Right atrium auricular region (tissue), 2 donors: ENCODE measurements around the gene DHX38. TPM values are rescaled to one million over a fixed set of nuclear protein-coding genes. Genes with fewer than 3 reads are reported as not detected.

Experiments
- DNase-seq: peaks from one replicate; pipeline ENCODE4 v3.0.0-alpha.2; 2019; ENCODE audit warnings: low spot score
- H3K27ac ChIP-seq, 2 donors: fragments of 200-600 bp; sonication (generic); 1 replicate in 1 of 2; 2 replicates in 1 of 2; pipeline ENCODE4 v1.5.1; 2016 to 2019
- H3K27me3 ChIP-seq, 2 donors: fragments of 200-600 bp; sonication (generic); one replicate each; pipeline versions ENCODE4 v1.5.1 to v1.6.0; 2017 to 2019
- H3K36me3 ChIP-seq: fragments of 200-600 bp; sonication (generic); one replicate; pipeline ENCODE4 v1.5.1; 2016
- H3K4me1 ChIP-seq, 2 donors: fragments of 200-600 bp; sonication (generic); one replicate each; pipeline versions ENCODE4 v1.5.1 to v1.6.0; 2017 to 2019
- H3K4me3 ChIP-seq, 2 donors: fragments of 200-600 bp; sonication (generic); 1 replicate in 1 of 2; 2 replicates in 1 of 2; pipeline ENCODE4 v1.5.1; 2017 to 2019; ENCODE audit warnings: mild to moderate bottlenecking in 1 of 2, moderate library complexity in 1 of 2
- H3K9me3 ChIP-seq, 2 donors: fragments of 200-600 bp; sonication (generic); one replicate each; pipeline ENCODE4 v1.5.1; 2019
- CTCF ChIP-seq, 2 donors: fragments of 200-600 bp; sonication (generic); IDR thresholded peaks; one replicate each; pipeline ENCODE4 v1.5.1; 2019; ENCODE audit warnings: antibody characterized with exemption in 2 of 2
- total RNA-seq, 2 donors: library from RNA; depleted of rRNA; stranded (reverse); fragments of >200 nt; gene quantifications; one replicate each; pipeline ENCODE4 v1.1.0, GENCODE V29; 2016

DHX38 gene
- total RNA-seq, 2 donors from 2014 or later, result 34.4 to 41.6 TPM

- no peaks in the 10 kb centered on the region for H3K9me3 ChIP-seq
- peaks cover 56% of the 10 kb centered on the region for H3K36me3 ChIP-seq
- no peak for DNase-seq
- no peak for TF ChIP-seq CTCF (IDR thresholded peaks at IDR 0.05)
- no peak overlapping the region for H3K27ac ChIP-seq
- no peaks in the 10 kb centered on the region for H3K27me3 ChIP-seq
- H3K4me1 ChIP-seq, result no peaks in the 10 kb centered on the region
- no peak overlapping the region for H3K4me3 ChIP-seq
These were observed 18.2 kb downstream of the DHX38 start for GRCh38 chr16:72111657-72112451.

GRCh38 chr16:72112452-72112792, 18.8 kb downstream of the DHX38 start:
- Histone ChIP-seq H3K27me3 (no peaks in the 10 kb centered on the region), H3K4me3 (no peak overlapping the region), H3K36me3 (peaks cover 51% of the 10 kb centered on the region), H3K27ac (no peak overlapping the region), H3K9me3 (no peaks in the 10 kb centered on the region), H3K4me1 (no peaks in the 10 kb centered on the region)
- DNase-seq, result no peak
- TF ChIP-seq CTCF (IDR thresholded peaks at IDR 0.05), result no peak

- no peak for DNase-seq
- Histone ChIP-seq H3K36me3 (peaks cover 45% of the 10 kb centered on the region), H3K9me3 (no peaks in the 10 kb centered on the region), H3K27me3 (no peaks in the 10 kb centered on the region), H3K4me3 (no peak overlapping the region), H3K4me1 (no peaks in the 10 kb centered on the region), H3K27ac (no peak overlapping the region)
- no peak for TF ChIP-seq CTCF (IDR thresholded peaks at IDR 0.05)
These were observed 19.4 kb downstream of the DHX38 start for GRCh38 chr16:72112906-72113615.

- Histone ChIP-seq H3K36me3 (peaks cover 40% of the 10 kb centered on the region), H3K27ac (no peak overlapping the region), H3K4me1 (no peaks in the 10 kb centered on the region), H3K4me3 (no peak overlapping the region), H3K9me3 (no peaks in the 10 kb centered on the region), H3K27me3 (no peaks in the 10 kb centered on the region)
- DNase-seq, result no peak
- TF ChIP-seq CTCF (IDR thresholded peaks at IDR 0.05), result no peak
These were observed 19.9 kb downstream of the DHX38 start for GRCh38 chr16:72113616-72113945.

- Histone ChIP-seq H3K4me3 (no peak overlapping the region), H3K36me3 (no peaks in the 10 kb centered on the region), H3K9me3 (no peaks in the 10 kb centered on the region), H3K27me3 (no peaks in the 10 kb centered on the region), H3K27ac (no peak overlapping the region), H3K4me1 (peaks cover 0 to 5% of the 10 kb centered on the region in 2 donors)
- TF ChIP-seq CTCF (IDR thresholded peaks at IDR 0.05), result no peak
- DNase-seq, result peak; percentile 30
These were observed 26.4 kb downstream of the DHX38 start for GRCh38 chr16:72120026-72120425.
